SK-N-MC (cell line): ENCODE data around the gene FCN2.

ENCODE experiments used
- EZH2 ChIP-seq: fragments of 200-600 bp; sonication (generic); IDR thresholded peaks from one replicate; pipeline ENCODE4 v1.6.1; 2017; ENCODE audit warnings: antibody characterized with exemption
- POLR2AphosphoS5 ChIP-seq: IDR thresholded peaks from 2 replicates; pipeline ENCODE4 v1.6.1; 2012; ENCODE audit warnings: mild to moderate bottlenecking, low read depth, low read length, borderline replicate concordance

GRCh38 chr9:134867917-134868750 lies 12.5 kb upstream of the FCN2 start:
- no peak for TF ChIP-seq EZH2
- TF ChIP-seq POLR2AphosphoS5 = no peak
